Upper lobe of left lung (tissue), 4 donors: ENCODE measurements around the gene NSD2.

Source experiments
- CTCF ChIP-seq, 6 experiments: fragments of 450-650 bp in 4 of 6; fragments of 200-600 bp in 2 of 6; sonication (generic) in 2 of 6; IDR thresholded peaks; one replicate each; pipeline ENCODE4 v1.5.1; 2016 to 2019; ENCODE audit warnings: antibody characterized with exemption in 6 of 6
- EP300 ChIP-seq, 4 donors: sonication (generic); formaldehyde crosslinking; IDR thresholded peaks; one replicate each; pipeline ENCODE4 v1.5.1; 2017; ENCODE audit warnings: antibody characterized with exemption in 4 of 4, control low read depth in 2 of 4

- TF ChIP-seq CTCF (IDR thresholded peaks at IDR 0.05) (no peak), EP300 (IDR thresholded peaks at IDR 0.05) (no peak)
These were observed 8.3 kb downstream of the NSD2 start for GRCh38 chr4:1879485-1879884.
